SK-N-SH (cell line): ENCODE results near the gene LSR. TPM values are rescaled to one million over a fixed set of nuclear protein-coding genes. Genes with fewer than 3 reads are reported as not detected.

Experiments used
- CTCF ChIA-PET: fragments of 300-600, 350-600 bp; formaldehyde crosslinking; extraction: SDS; loops from one replicate; lab custom pipeline; 2021; lab: Yijun Ruan, JAX
- POLR2A ChIA-PET: fragments of 350-600 bp; sonication (Branson Sonifier 250); formaldehyde crosslinking; extraction: SDS; loops from one replicate; lab custom pipeline; 2020; ENCODE audit warnings: antibody characterized with exemption, inconsistent platforms; lab: Yijun Ruan, JAX
- DNase-seq: peaks from one replicate; pipeline ENCODE4 v3.0.0; 2012
- H2AFZ ChIP-seq: fragments of 200-600 bp; sonication (generic); 2 replicates; pipeline ENCODE4 v1.8.1; 2016; ENCODE audit warnings: antibody characterized with exemption, mild to moderate bottlenecking, low read depth
- H3F3A ChIP-seq: fragments of 200-600 bp; sonication (generic); replicated peaks from 2 replicates; pipeline ENCODE3; 2016; ENCODE audit warnings: antibody characterized with exemption, mild to moderate bottlenecking; ENCODE audit not compliant: insufficient read depth
- H3K27ac ChIP-seq, 2 experiments: fragments of 200-500 bp in 1 of 2; fragments of 200-600 bp in 1 of 2; sonication (Bioruptor generic) in 1 of 2; sonication (generic), shearing (Covaris generic) in 1 of 2; 2 replicates each; pipeline versions ENCODE4 v1.5.1 to v1.6.1; 2014 to 2016; ENCODE audit warnings: low read depth in 2 of 2, inconsistent platforms in 1 of 2, low read length in 1 of 2, mild to moderate bottlenecking in 1 of 2, mixed read lengths in 1 of 2
- H3K27me3 ChIP-seq: fragments of 200-600 bp; sonication (generic), shearing (Covaris generic); 2 replicates; pipeline ENCODE4 v1.6.1; 2016; ENCODE audit warnings: mixed run types; ENCODE audit not compliant: insufficient read depth
- H3K36me3 ChIP-seq, 2 experiments: fragments of 200-500 bp in 1 of 2; fragments of 200-600 bp in 1 of 2; sonication (Bioruptor generic) in 1 of 2; sonication (generic) in 1 of 2; replicated peaks in 1 of 2; 2 replicates each; pipeline versions ENCODE3 to v1.5.1; 2014 to 2016; ENCODE audit warnings: low read length in 1 of 2, mild to moderate bottlenecking in 1 of 2; ENCODE audit not compliant: insufficient read depth in 2 of 2, control insufficient read depth in 1 of 2
- H3K4me1 ChIP-seq, 2 experiments: fragments of 200-500 bp in 1 of 2; fragments of 200-600 bp in 1 of 2; sonication (Bioruptor generic) in 1 of 2; sonication (generic), shearing (Covaris generic) in 1 of 2; 2 replicates each; pipeline versions ENCODE4 v1.5.1 to v1.6.1; 2014 to 2016; ENCODE audit warnings: low read depth in 1 of 2, low read length in 1 of 2, mixed run types in 1 of 2; ENCODE audit not compliant: insufficient read depth in 2 of 2, control insufficient read depth in 1 of 2
- H3K4me2 ChIP-seq: fragments of 200-600 bp; sonication (generic), shearing (Covaris generic); 2 replicates; pipeline ENCODE4 v1.6.1; 2017; ENCODE audit warnings: mixed run types
- H3K4me3 ChIP-seq, 2 experiments: fragments of 200-500 bp in 1 of 2; fragments of 200-600 bp in 1 of 2; sonication (Bioruptor generic) in 1 of 2; sonication (generic), shearing (Covaris generic) in 1 of 2; 2 replicates each; pipeline versions ENCODE4 v1.5.1 to v1.8.1; 2014 to 2016; ENCODE audit warnings: low read depth in 2 of 2, inconsistent platforms in 1 of 2, low read length in 1 of 2, mild to moderate bottlenecking in 1 of 2, mixed read lengths in 1 of 2, moderate library complexity in 1 of 2
- H3K79me2 ChIP-seq: fragments of 200-600 bp; sonication (generic); 2 replicates; pipeline ENCODE4 v1.8.1; 2017; ENCODE audit warnings: mild to moderate bottlenecking; ENCODE audit not compliant: insufficient read depth
- H3K9ac ChIP-seq: fragments of 200-600 bp; sonication (generic); 2 replicates; pipeline ENCODE4 v1.6.1; 2017; ENCODE audit warnings: mixed run types
- H3K9me2 ChIP-seq: fragments of 200-600 bp; sonication (generic); 2 replicates; pipeline ENCODE4 v1.6.1; 2017; ENCODE audit warnings: mixed run types
- H3K9me3 ChIP-seq: fragments of 200-600 bp; sonication (generic); 2 replicates; pipeline ENCODE4 v1.6.1; 2017; ENCODE audit warnings: mixed run types, mild to moderate bottlenecking, moderate library complexity
- H4K20me1 ChIP-seq: fragments of 200-600 bp; sonication (generic); 2 replicates; pipeline ENCODE4 v1.6.1; 2017; ENCODE audit warnings: mild to moderate bottlenecking, mixed run types; ENCODE audit not compliant: insufficient read depth
- CHD2 ChIP-seq: fragments of 150-350 bp; IDR thresholded peaks from 2 replicates; pipeline ENCODE4 v1.6.1; 2018; ENCODE audit warnings: low read length; ENCODE audit not compliant: partially characterized antibody
- CTCF ChIP-seq: fragments of 200-600 bp; sonication (generic); IDR thresholded peaks from 2 replicates; pipeline ENCODE4 v1.6.1; 2017; ENCODE audit warnings: antibody characterized with exemption, mild to moderate bottlenecking, moderate library complexity
- EZH2phosphoT487 ChIP-seq: fragments of 200-600 bp; sonication (generic); IDR thresholded peaks from 2 replicates; pipeline ENCODE4 v1.6.1; 2017; ENCODE audit warnings: low read depth, mixed run types, mild to moderate bottlenecking, antibody characterized with exemption, moderate library complexity, borderline replicate concordance
- FOXM1 ChIP-seq: IDR thresholded peaks from 2 replicates; pipeline ENCODE4 v1.4.0; 2012; ENCODE audit warnings: low read depth, mild to moderate bottlenecking
- GATA2 ChIP-seq: sonication (generic); formaldehyde crosslinking; IDR thresholded peaks from 2 replicates; pipeline ENCODE4 v1.5.0; 2020; ENCODE audit warnings: mild to moderate bottlenecking, missing genetic modification reagents
- MAX ChIP-seq: IDR thresholded peaks from 2 replicates; pipeline ENCODE4 v1.4.0; 2012; ENCODE audit warnings: low read depth
- MEF2A ChIP-seq: IDR thresholded peaks from 2 replicates; pipeline ENCODE4 v1.4.0; 2012; ENCODE audit warnings: low read depth, borderline replicate concordance
- MXI1 ChIP-seq: IDR thresholded peaks from 2 replicates; pipeline ENCODE4 v1.6.1; 2012; ENCODE audit warnings: mild to moderate bottlenecking, low read depth, low read length, improper control_type of control experiment
- NRF1 ChIP-seq: IDR thresholded peaks from 2 replicates; pipeline ENCODE4 v1.6.1; 2012; ENCODE audit warnings: low read depth, mild to moderate bottlenecking, low read length
- POLR2AphosphoS5 ChIP-seq: IDR thresholded peaks from 2 replicates; pipeline ENCODE4 v1.6.1; 2012; ENCODE audit warnings: low read depth, low read length
- RCOR1 ChIP-seq: fragments of 150-350 bp; IDR thresholded peaks from 2 replicates; pipeline ENCODE4 v1.6.1; 2017; ENCODE audit warnings: antibody characterized with exemption, low read length
- RFX5 ChIP-seq: IDR thresholded peaks from 2 replicates; pipeline ENCODE4 v1.6.1; 2012; ENCODE audit warnings: mild to moderate bottlenecking, improper control_type of control experiment, low read length
- RXRA ChIP-seq: IDR thresholded peaks from 2 replicates; pipeline ENCODE4 v1.4.0; 2012; ENCODE audit warnings: low read depth, mild to moderate bottlenecking, borderline replicate concordance
- SIN3A ChIP-seq: IDR thresholded peaks from 2 replicates; pipeline ENCODE4 v1.6.1; 2012; ENCODE audit warnings: low read depth, mild to moderate bottlenecking, low read length, moderate library complexity, borderline replicate concordance
- SMC3 ChIP-seq: IDR thresholded peaks from 2 replicates; pipeline ENCODE4 v1.6.1; 2012; ENCODE audit warnings: low read depth, low read length, improper control_type of control experiment
- TAF1 ChIP-seq: IDR thresholded peaks from 2 replicates; pipeline ENCODE4 v1.6.1; 2012; ENCODE audit warnings: low read depth, mild to moderate bottlenecking, low read length, moderate library complexity, borderline replicate concordance
- YY1 ChIP-seq: IDR thresholded peaks from 2 replicates; pipeline ENCODE4 v1.4.0; 2012; ENCODE audit warnings: low read depth, mild to moderate bottlenecking
- WGBS: methylation state at CpG from one replicate; pipeline ENCODE4 v1.1.6; 2017; ENCODE audit warnings: low lambda C conversion rate; 5-methylcytosine and 5-hydroxymethylcytosine counted together
- polyA plus RNA-seq, 3 experiments: library from polyadenylated mRNA; depleted of rRNA; stranded (reverse); fragments of >200 nt; gene quantifications; 2 replicates each; pipeline ENCODE4 v1.2.3, GENCODE V29; 2012
- TF ChIP-seq, protein P1 (sequence below): IDR thresholded peaks from 2 replicates; pipeline ENCODE4; 2012
- TF ChIP-seq, protein P2 (sequence below): fragments of 150-350 bp; IDR thresholded peaks from 2 replicates; pipeline ENCODE4 v1.6.1; 2016; ENCODE audit warnings: mild to moderate bottlenecking, low read depth, low read length

LSR gene
- polyA plus RNA-seq, 1 of the 3 experiments (the other 2 are of a cell fraction), result 0.62 TPM

- Histone ChIP-seq H4K20me1 (no peaks in the 10 kb centered on the region), H3K4me1 (no peaks in the 10 kb centered on the region), H3K36me3 (no peaks in the 10 kb centered on the region), H2AFZ (no peak overlapping the region), H3K27ac (no peak overlapping the region), H3K9ac (no peak overlapping the region), H3K4me2 (no peak overlapping the region), H3K9me2 (no peaks in the 10 kb centered on the region), H3K4me3 (no peak overlapping the region), H3K9me3 (no peaks in the 10 kb centered on the region; the same call in 1 of the 2 replicates), H3F3A (no peaks in the 10 kb centered on the region), H3K79me2 (no peaks in the 10 kb centered on the region), H3K27me3 (peaks cover 51% of the 10 kb centered on the region)
- 8% methylated on average over 12 of the region's 42 CpGs for WGBS
- ChIA-PET CTCF (no interaction called here), POLR2A (no interaction called here)
- TF ChIP-seq RCOR1 (no peak), SIN3A (no peak), FOXM1 (no peak), POLR2AphosphoS5 (no peak), MAX (no peak), MEF2A (no peak), NRF1 (no peak), SMC3 (no peak), RXRA (no peak), YY1 (no peak), CTCF (no peak), RFX5 (no peak), EZH2phosphoT487 (no peak), MXI1 (no peak), TAF1 (no peak), GATA2 (CRISPR knock-in tag) (no peak), CHD2 (no peak)
- TF ChIP-seq, protein P1, sequence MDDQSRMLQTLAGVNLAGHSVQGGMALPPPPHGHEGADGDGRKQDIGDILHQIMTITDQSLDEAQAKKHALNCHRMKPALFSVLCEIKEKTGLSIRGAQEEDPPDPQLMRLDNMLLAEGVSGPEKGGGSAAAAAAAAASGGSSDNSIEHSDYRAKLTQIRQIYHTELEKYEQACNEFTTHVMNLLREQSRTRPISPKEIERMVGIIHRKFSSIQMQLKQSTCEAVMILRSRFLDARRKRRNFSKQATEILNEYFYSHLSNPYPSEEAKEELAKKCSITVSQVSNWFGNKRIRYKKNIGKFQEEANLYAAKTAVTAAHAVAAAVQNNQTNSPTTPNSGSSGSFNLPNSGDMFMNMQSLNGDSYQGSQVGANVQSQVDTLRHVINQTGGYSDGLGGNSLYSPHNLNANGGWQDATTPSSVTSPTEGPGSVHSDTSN, result no peak
- TF ChIP-seq, protein P2, sequence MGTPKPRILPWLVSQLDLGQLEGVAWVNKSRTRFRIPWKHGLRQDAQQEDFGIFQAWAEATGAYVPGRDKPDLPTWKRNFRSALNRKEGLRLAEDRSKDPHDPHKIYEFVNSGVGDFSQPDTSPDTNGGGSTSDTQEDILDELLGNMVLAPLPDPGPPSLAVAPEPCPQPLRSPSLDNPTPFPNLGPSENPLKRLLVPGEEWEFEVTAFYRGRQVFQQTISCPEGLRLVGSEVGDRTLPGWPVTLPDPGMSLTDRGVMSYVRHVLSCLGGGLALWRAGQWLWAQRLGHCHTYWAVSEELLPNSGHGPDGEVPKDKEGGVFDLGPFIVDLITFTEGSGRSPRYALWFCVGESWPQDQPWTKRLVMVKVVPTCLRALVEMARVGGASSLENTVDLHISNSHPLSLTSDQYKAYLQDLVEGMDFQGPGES, result no peak
- DNase-seq, result no peak
Measured at GRCh38 chr19:35247526-35248309, 1.1 kb upstream of the LSR start.
